AG04450 (cell line): ENCODE results near the gene ULBP3. TPM values are rescaled to one million over a fixed set of nuclear protein-coding genes. Genes with fewer than 3 reads are reported as not detected.

Source experiments
- CTCF ChIA-PET: fragments of 300-600, 350-600 bp; formaldehyde crosslinking; extraction: SDS; loops from one replicate; lab custom pipeline; 2022; ENCODE audit warnings: antibody characterized with exemption, inconsistent platforms; lab: Charles Lee
- POLR2A ChIA-PET: fragments of 350-600 bp; formaldehyde crosslinking; extraction: SDS; loops from one replicate; lab custom pipeline; 2021; ENCODE audit warnings: antibody characterized with exemption, inconsistent platforms; lab: Yijun Ruan, JAX
- DNase-seq: peaks from one replicate; pipeline ENCODE4 v3.0.0-alpha.2; 2011; ENCODE audit warnings: low read depth, low spot score
- H3K27ac ChIP-seq: one replicate; pipeline ENCODE4 v1.5.1; 2012; ENCODE audit warnings: low read depth, low read length, control low read depth
- H3K27me3 ChIP-seq: one replicate; pipeline ENCODE4 v1.6.0; 2012; ENCODE audit warnings: low read length; ENCODE audit not compliant: control insufficient read depth, insufficient read depth
- H3K4me3 ChIP-seq: 2 replicates; pipeline ENCODE4 v1.5.1; 2011; ENCODE audit warnings: mild to moderate bottlenecking, low read depth, low read length, control low read depth
- H3K9me3 ChIP-seq: 2 replicates; pipeline ENCODE4 v1.5.1; 2012; ENCODE audit warnings: low read length; ENCODE audit not compliant: control insufficient read depth, insufficient read depth
- polyA plus RNA-seq: library from polyadenylated mRNA; depleted of rRNA; stranded (reverse); fragments of >200 nt; gene quantifications from 2 replicates; pipeline ENCODE4 v1.2.3, GENCODE V29; 2011
- TF ChIP-seq, protein P1 (sequence below): IDR thresholded peaks from 2 replicates; pipeline ENCODE4 v1.5.1; 2011; ENCODE audit warnings: low read depth, low read length, control low read depth, inconsistent platforms

The ULBP3 gene
- polyA plus RNA-seq, 1 experiment: 16.0 TPM

- Histone ChIP-seq H3K4me3 (no peak overlapping the region), H3K27ac (no peak overlapping the region), H3K27me3 (peaks cover 8% of the 10 kb centered on the region), H3K9me3 (no peaks in the 10 kb centered on the region)
- TF ChIP-seq, protein P1, sequence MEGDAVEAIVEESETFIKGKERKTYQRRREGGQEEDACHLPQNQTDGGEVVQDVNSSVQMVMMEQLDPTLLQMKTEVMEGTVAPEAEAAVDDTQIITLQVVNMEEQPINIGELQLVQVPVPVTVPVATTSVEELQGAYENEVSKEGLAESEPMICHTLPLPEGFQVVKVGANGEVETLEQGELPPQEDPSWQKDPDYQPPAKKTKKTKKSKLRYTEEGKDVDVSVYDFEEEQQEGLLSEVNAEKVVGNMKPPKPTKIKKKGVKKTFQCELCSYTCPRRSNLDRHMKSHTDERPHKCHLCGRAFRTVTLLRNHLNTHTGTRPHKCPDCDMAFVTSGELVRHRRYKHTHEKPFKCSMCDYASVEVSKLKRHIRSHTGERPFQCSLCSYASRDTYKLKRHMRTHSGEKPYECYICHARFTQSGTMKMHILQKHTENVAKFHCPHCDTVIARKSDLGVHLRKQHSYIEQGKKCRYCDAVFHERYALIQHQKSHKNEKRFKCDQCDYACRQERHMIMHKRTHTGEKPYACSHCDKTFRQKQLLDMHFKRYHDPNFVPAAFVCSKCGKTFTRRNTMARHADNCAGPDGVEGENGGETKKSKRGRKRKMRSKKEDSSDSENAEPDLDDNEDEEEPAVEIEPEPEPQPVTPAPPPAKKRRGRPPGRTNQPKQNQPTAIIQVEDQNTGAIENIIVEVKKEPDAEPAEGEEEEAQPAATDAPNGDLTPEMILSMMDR: no peak
- ChIA-PET POLR2A (no interaction called here), CTCF (interaction anchor here (4.0 kb wide), 1 partner anchor 8 kb away, joined by 39 read pairs; no protein-coding TSS in a partner anchor)
- no peak for DNase-seq
These were observed 3.3 kb upstream of the ULBP3 start for GRCh38 chr6:150072201-150072600.

DNA sequence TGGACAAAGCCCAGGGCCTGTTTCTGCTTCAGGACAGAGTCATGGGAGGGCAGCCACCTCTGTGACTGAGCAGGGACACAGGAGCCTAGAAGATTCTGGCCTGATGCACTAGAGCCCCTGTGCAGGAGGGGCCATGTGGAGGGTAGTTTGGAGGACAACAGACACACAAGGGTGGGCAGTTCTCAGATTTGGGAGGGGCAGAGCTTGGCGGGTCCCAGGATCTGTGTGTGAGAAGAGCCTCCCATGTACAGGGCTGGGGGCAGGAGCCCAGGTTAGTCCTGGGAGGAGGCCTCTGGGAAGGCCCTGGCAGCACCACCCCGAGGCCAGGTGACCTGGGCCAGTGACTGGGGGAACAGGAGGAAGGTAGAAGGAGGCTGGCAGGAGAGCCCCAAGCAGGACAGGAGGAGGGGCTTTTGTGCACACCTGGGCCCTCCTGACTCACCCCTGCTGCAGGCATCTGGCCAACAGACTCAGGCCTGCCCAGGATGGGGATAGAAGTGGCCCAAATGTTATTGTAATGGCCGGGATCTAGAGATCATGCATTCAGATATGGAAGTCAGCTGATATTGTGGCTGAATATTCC is 1.4 kb upstream of the ULBP3 start:
- Histone ChIP-seq H3K9me3 (no peaks in the 10 kb centered on the region), H3K27ac (no peak overlapping the region), H3K27me3 (peaks cover 3% of the 10 kb centered on the region), H3K4me3 (no peak overlapping the region)
- TF ChIP-seq, protein P1: no peak
- no peak for DNase-seq
- CTCF ChIA-PET: interaction anchor here (0.6 to 4.0 kb wide), 17 partner anchors 10 to 1109 kb away, joined by 3 to 39 read pairs (median 4); no protein-coding TSS in a partner anchor
- POLR2A ChIA-PET: interaction anchor here (0.6 kb wide), 1 partner anchor 127 kb away, joined by 4 read pairs; no protein-coding TSS in a partner anchor

- Histone ChIP-seq H3K27ac (no peak overlapping the region), H3K4me3 (no peak overlapping the region), H3K9me3 (no peaks in the 10 kb centered on the region), H3K27me3 (no peaks in the 10 kb centered on the region)
- no peak for DNase-seq
- CTCF ChIA-PET: interaction anchor here (0.8 to 4.0 kb wide), 3 partner anchors 10 to 17 kb away, joined by 3 to 39 read pairs (median 11); no protein-coding TSS in a partner anchor
- POLR2A ChIA-PET: no interaction called here
- TF ChIP-seq, protein P1: no peak
These were observed 785 bp upstream of the ULBP3 start for GRCh38 chr6:150069706-150070105.

- Histone ChIP-seq H3K27ac (no peak overlapping the region), H3K9me3 (no peaks in the 10 kb centered on the region), H3K4me3 (peak overlapping the region; percentile 76), H3K27me3 (no peaks in the 10 kb centered on the region)
- CTCF ChIA-PET: interaction anchor here (1.0 to 1.4 kb wide), 3 partner anchors 13 to 273 kb away, joined by 3 to 5 read pairs (median 4); no protein-coding TSS in a partner anchor
- DNase-seq: no peak
- POLR2A ChIA-PET: no interaction called here
- TF ChIP-seq, protein P1: no peak
These were observed 770 bp downstream of the ULBP3 start for GRCh38 chr6:150068151-150068550.

GRCh38 chr6:150065083-150065482 is 3.8 kb downstream of the ULBP3 start:
- no peak overlapping the region for H3K4me3 ChIP-seq
- H3K9me3 ChIP-seq: no peaks in the 10 kb centered on the region
- CTCF ChIA-PET: no interaction called here
- TF ChIP-seq, protein P1: no peak
- POLR2A ChIA-PET: no interaction called here
- no peaks in the 10 kb centered on the region for H3K27me3 ChIP-seq
- no peak overlapping the region for H3K27ac ChIP-seq
- no peak for DNase-seq
